Hippocampal formation (tissue), 2 donors: ENCODE results near the gene CABCOCO1.
"Not testable (repeated sequence)": the region's sequence is repeated elsewhere in the genome, so short reads cannot be mapped to it uniquely, and the experiment has no call there.

Experiments used
- DNase-seq, 2 donors: peaks; one replicate each; lab custom pipeline; 2025; lab: John Stamatoyannopoulos, UW

CABCOCO1 gene

GRCh38 chr10:61642676-61643075, 20.1 kb upstream of the CABCOCO1 start:
- DNase-seq, result no peak

GRCh38 chr10:61643316-61643751, 19.4 kb upstream of the CABCOCO1 start:
- DNase-seq, result no peak

GRCh38 chr10:61653699-61654098, 9.0 kb upstream of the CABCOCO1 start:
- no peak for DNase-seq

- no peak for DNase-seq
Observed at GRCh38 chr10:61655335-61655851, 7.3 kb upstream of the CABCOCO1 start.

GRCh38 chr10:61663466-61663865, 737 bp downstream of the CABCOCO1 start:
- DNase-seq, result no peak

GRCh38 chr10:61664985-61665384, 2.3 kb downstream of the CABCOCO1 start:
- DNase-seq, result no peak

GRCh38 chr10:61669161-61669725, 6.5 kb downstream of the CABCOCO1 start:
- no peak for DNase-seq

- no peak for DNase-seq
Observed at GRCh38 chr10:61669849-61670248, 7.1 kb downstream of the CABCOCO1 start.

- DNase-seq, result no peak
Observed at GRCh38 chr10:61673360-61673759, 10.6 kb downstream of the CABCOCO1 start.

GRCh38 chr10:61682323-61682722, 19.6 kb downstream of the CABCOCO1 start:
- no peak for DNase-seq

GRCh38 chr10:61683319-61683718, 20.6 kb downstream of the CABCOCO1 start:
- DNase-seq, result no peak

GRCh38 chr10:61684894-61685507, 22.3 kb downstream of the CABCOCO1 start:
- no peak for DNase-seq

- no peak for DNase-seq
Observed at GRCh38 chr10:61688551-61689308, 26.0 kb downstream of the CABCOCO1 start.

- not testable (repeated sequence) for DNase-seq
Observed at GRCh38 chr10:61691667-61692066, 28.9 kb downstream of the CABCOCO1 start.

GRCh38 chr10:61692447-61693010, 29.8 kb downstream of the CABCOCO1 start:
- no peak for DNase-seq

GRCh38 chr10:61698968-61699655, 36.4 kb downstream of the CABCOCO1 start:
- DNase-seq, result no peak

GRCh38 chr10:61701055-61701705, 38.5 kb downstream of the CABCOCO1 start:
- DNase-seq, result no peak

- DNase-seq, result no peak
Observed at GRCh38 chr10:61701706-61702105, 39.0 kb downstream of the CABCOCO1 start.

GRCh38 chr10:61702584-61702983, 39.9 kb downstream of the CABCOCO1 start:
- no peak for DNase-seq

- DNase-seq, result no peak
Observed at GRCh38 chr10:61705022-61705613, 42.4 kb downstream of the CABCOCO1 start.

GRCh38 chr10:61708846-61709245, 46.1 kb downstream of the CABCOCO1 start:
- no peak for DNase-seq
